Spleen (tissue), 11 donors: ENCODE measurements around the gene ZNF780A. TPM values are rescaled to one million over a fixed set of nuclear protein-coding genes. Genes with fewer than 3 reads are reported as not detected.
"Not testable (repeated sequence)": the region's sequence is repeated elsewhere in the genome, so short reads cannot be mapped to it uniquely, and the experiment has no call there.

Experiments used
- DNase-seq: peaks from one replicate; pipeline ENCODE4 v3.0.0-alpha.2; 2020
- H3K27ac ChIP-seq, 8 donors: fragments of 200-600 bp; sonication (generic) in 7 of 8; 1 replicate in 4 of 8; 2 replicates in 4 of 8; pipeline versions ENCODE4 v1.5.0 to v1.8.0; 2016 to 2021; ENCODE audit warnings: inconsistent platforms in 4 of 8, mild to moderate bottlenecking in 4 of 8, moderate library complexity in 1 of 8
- H3K27me3 ChIP-seq, 7 donors: fragments of 200-600 bp; sonication (generic) in 6 of 7; replicated peaks in 1 of 7; 1 replicate in 4 of 7; 2 replicates in 3 of 7; pipeline versions ENCODE4 v1.5.0 to v1.8.0; 2016 to 2021; ENCODE audit warnings: inconsistent platforms in 3 of 7, mild to moderate bottlenecking in 1 of 7
- H3K36me3 ChIP-seq, 6 donors: fragments of 200-600 bp; sonication (generic) in 5 of 6; 1 replicate in 4 of 6; 2 replicates in 2 of 6; pipeline versions ENCODE4 v1.5.0 to v1.8.0; 2016 to 2021; ENCODE audit warnings: inconsistent platforms in 2 of 6
- H3K4me1 ChIP-seq, 6 donors: fragments of 200-600 bp; sonication (generic) in 5 of 6; 1 replicate in 3 of 6; 2 replicates in 3 of 6; pipeline versions ENCODE4 v1.5.0 to v1.8.0; 2016 to 2021; ENCODE audit warnings: inconsistent platforms in 3 of 6
- H3K4me3 ChIP-seq, 8 donors: fragments of 200-600 bp; sonication (generic) in 7 of 8; 1 replicate in 4 of 8; 2 replicates in 4 of 8; pipeline versions ENCODE4 v1.5.0 to v1.8.0; 2016 to 2021; ENCODE audit warnings: inconsistent platforms in 4 of 8, mild to moderate bottlenecking in 4 of 8, moderate library complexity in 2 of 8
- H3K9me3 ChIP-seq, 8 donors: fragments of 200-600 bp; sonication (generic) in 7 of 8; 1 replicate in 4 of 8; 2 replicates in 4 of 8; pipeline versions ENCODE4 v1.5.0 to v1.8.0; 2016 to 2021; ENCODE audit warnings: inconsistent platforms in 4 of 8
- CTCF ChIP-seq, 11 experiments: fragments of 200-600 bp in 7 of 11; fragments of 450-650 bp in 4 of 11; sonication (generic) in 4 of 11; IDR thresholded peaks in 8 of 11; conservative IDR thresholded peaks in 3 of 11; 1 replicate in 7 of 11; 2 replicates in 4 of 11; pipeline versions ENCODE4 v1.4.0 to v1.8.0; 2016 to 2021; ENCODE audit warnings: antibody characterized with exemption in 11 of 11, inconsistent platforms in 4 of 11, mild to moderate bottlenecking in 1 of 11
- POLR2A ChIP-seq, 3 donors: fragments of 450-650 bp; IDR thresholded peaks; one replicate each; pipeline ENCODE4 v1.5.1; 2017; ENCODE audit warnings: antibody characterized with exemption in 3 of 3, mild to moderate bottlenecking in 1 of 3
- POLR2AphosphoS5 ChIP-seq, 3 donors: sonication (generic); formaldehyde crosslinking; IDR thresholded peaks; one replicate each; pipeline ENCODE4 v1.5.1; 2017; ENCODE audit warnings: antibody characterized with exemption in 3 of 3
- WGBS, 5 donors: extraction: QIAGEN DNeasy Blood & Tissue Kit in 3 of 5; methylation state at CpG; one replicate each; pipeline versions ENCODE4 v1.1.5 to v1.1.7; 2013 to 2018; 5-methylcytosine and 5-hydroxymethylcytosine counted together
- intact Hi-C: fragments of 100-400 bp; cut with DNase I; formaldehyde crosslinking; loops from one replicate; pipeline ENCODE4 v1.15.0; 2023; ENCODE audit warnings: low total_unique reads
- polyA plus RNA-seq, 3 donors: library from polyadenylated mRNA; stranded (reverse); fragments of 200-250 nt; gene quantifications; one replicate each; pipeline ENCODE4 v1.2.1, GENCODE V29; 2013
- total RNA-seq, 7 donors: library from RNA; depleted of rRNA in 3 of 7; stranded (reverse); fragments of >200 nt in 3 of 7; fragmentation: NEBNext Ultra II Directional in 4 of 7; extraction: Animal tissue kit (Norgen Biotek cat#: 25700) in 4 of 7; gene quantifications; one replicate each; pipeline versions ENCODE4 v1.1.0 to v1.2.1, GENCODE V29; 2016 to 2021
- donor health status: healthy with polysubstance abuse.
- donor health status: DM: no; HTN: no; CAD: no; lungs with moderate emphysema.
- donor health status: DM: no; HTN: no; CAD: no.
- donor health status: Bipolar disorder and iron deficiency.
- donor health status: healthy.
- donor health status: DM: no; HTN: no; CAD: no.
- donor health status: DM: yes; HTN: yes; CAD: no.

Gene ZNF780A
- total and polyA plus RNA-seq, 10 donors = 18.1 to 52.5 (median 30.1) TPM

- DNase-seq = no peak
- no peak overlapping the region for H3K27ac ChIP-seq
- TF ChIP-seq POLR2A (IDR thresholded peaks at IDR 0.05) = no peak
- TF ChIP-seq CTCF (IDR thresholded peaks at IDR 0.05 in 8 of 11, conservative IDR thresholded peaks at IDR 0.05 in 3 of 11) = no peak
- no peak for TF ChIP-seq POLR2AphosphoS5 (IDR thresholded peaks at IDR 0.05)
- intact Hi-C loops = no loop called here
- peaks cover 3 to 27% (median 17%) of the 10 kb centered on the region in 6 donors for H3K36me3 ChIP-seq
- 97 to 100% (median 98%) methylated on average over 2 of the region's 2 CpGs for WGBS, 5 donors
- H3K27me3 ChIP-seq = no peaks in the 10 kb centered on the region
- H3K4me3 ChIP-seq = no peak overlapping the region
- H3K4me1 ChIP-seq = peaks cover 11 to 41% (median 25%) of the 10 kb centered on the region in 6 donors
- H3K9me3 ChIP-seq = peaks cover 0 to 60% (median 36%) of the 10 kb centered on the region in 8 donors
Observed at GRCh38 chr19:40053491-40053890, 37.3 kb downstream of the ZNF780A start.

GRCh38 chr19:40041718-40042117 lies 49.0 kb downstream of the ZNF780A start:
- WGBS, 5 donors = 94 to 100% (median 100%) methylated on average over 1 of the region's 1 CpG
- peaks cover 25 to 47% (median 37%) of the 10 kb centered on the region in 6 donors for H3K36me3 ChIP-seq
- intact Hi-C loops, H3K27me3 ChIP-seq, H3K27ac ChIP-seq, H3K4me1 ChIP-seq, DNase-seq, H3K4me3 ChIP-seq: not testable (repeated sequence)
- peaks cover 10 to 77% (median 66%) of the 10 kb centered on the region in 8 donors for H3K9me3 ChIP-seq

- Histone ChIP-seq H3K36me3 (peaks cover 0 to 24% (median under 1%) of the 10 kb centered on the region in 6 donors), H3K9me3 (peaks cover 32 to 77% (median 66%) of the 10 kb centered on the region in 8 donors)
- H3K27me3 ChIP-seq, intact Hi-C loops, H3K4me3 ChIP-seq, H3K4me1 ChIP-seq, DNase-seq, H3K27ac ChIP-seq: not testable (repeated sequence)
- WGBS, 5 donors = 94 to 100% (median 99%) methylated on average over 1 to 3 of the region's 3 CpGs
Observed at GRCh38 chr19:40038047-40038446, 52.7 kb downstream of the ZNF780A start.

GRCh38 chr19:40035996-40036395 lies 54.7 kb downstream of the ZNF780A start:
- H3K4me1 ChIP-seq = no peaks in the 10 kb centered on the region
- TF ChIP-seq POLR2A (IDR thresholded peaks at IDR 0.05) = no peak
- no peak for TF ChIP-seq CTCF (IDR thresholded peaks at IDR 0.05 in 8 of 11, conservative IDR thresholded peaks at IDR 0.05 in 3 of 11)
- TF ChIP-seq POLR2AphosphoS5 (IDR thresholded peaks at IDR 0.05) = no peak
- WGBS, 5 donors = 94 to 98% (median 97%) methylated on average over 4 of the region's 4 CpGs
- H3K27ac ChIP-seq = no peak overlapping the region
- no peak for DNase-seq
- no peaks in the 10 kb centered on the region for H3K27me3 ChIP-seq
- peaks cover 36 to 84% (median 76%) of the 10 kb centered on the region in 8 donors for H3K9me3 ChIP-seq
- intact Hi-C loops = no loop called here
- peaks cover 0 to 19% (median 0%) of the 10 kb centered on the region in 6 donors for H3K36me3 ChIP-seq
- H3K4me3 ChIP-seq = no peak overlapping the region

GRCh38 chr19:40033989-40034560 lies 56.7 kb downstream of the ZNF780A start:
- 93 to 100% (median 96%) methylated on average over 2 of the region's 2 CpGs for WGBS, 5 donors
- no peak for TF ChIP-seq POLR2A (IDR thresholded peaks at IDR 0.05)
- no peak for TF ChIP-seq CTCF (IDR thresholded peaks at IDR 0.05 in 8 of 11, conservative IDR thresholded peaks at IDR 0.05 in 3 of 11)
- TF ChIP-seq POLR2AphosphoS5 (IDR thresholded peaks at IDR 0.05) = no peak
- Histone ChIP-seq H3K4me1 (no peaks in the 10 kb centered on the region), H3K27me3 (no peaks in the 10 kb centered on the region), H3K36me3 (peaks cover 0 to 19% (median 0%) of the 10 kb centered on the region in 6 donors), H3K4me3 (no peak overlapping the region), H3K9me3 (peaks cover 46 to 92% (median 90%) of the 10 kb centered on the region in 8 donors), H3K27ac (no peak overlapping the region)
- intact Hi-C loops = no loop called here
- DNase-seq = no peak
